Activated CD4-positive, alpha-beta T cell treated with anti-CD3 and anti-CD28 coated beads for 24 hours (primary cell): ENCODE data around the gene NDE1.
"Not testable (repeated sequence)": the region's sequence is repeated elsewhere in the genome, so short reads cannot be mapped to it uniquely, and the experiment has no call there.

Experiments used
- DNase-seq, 2 donors: peaks; one replicate each; pipeline ENCODE4 v3.0.0-alpha.2; 2020; ENCODE audit warnings: low read depth in 2 of 2

Gene NDE1

DNA sequence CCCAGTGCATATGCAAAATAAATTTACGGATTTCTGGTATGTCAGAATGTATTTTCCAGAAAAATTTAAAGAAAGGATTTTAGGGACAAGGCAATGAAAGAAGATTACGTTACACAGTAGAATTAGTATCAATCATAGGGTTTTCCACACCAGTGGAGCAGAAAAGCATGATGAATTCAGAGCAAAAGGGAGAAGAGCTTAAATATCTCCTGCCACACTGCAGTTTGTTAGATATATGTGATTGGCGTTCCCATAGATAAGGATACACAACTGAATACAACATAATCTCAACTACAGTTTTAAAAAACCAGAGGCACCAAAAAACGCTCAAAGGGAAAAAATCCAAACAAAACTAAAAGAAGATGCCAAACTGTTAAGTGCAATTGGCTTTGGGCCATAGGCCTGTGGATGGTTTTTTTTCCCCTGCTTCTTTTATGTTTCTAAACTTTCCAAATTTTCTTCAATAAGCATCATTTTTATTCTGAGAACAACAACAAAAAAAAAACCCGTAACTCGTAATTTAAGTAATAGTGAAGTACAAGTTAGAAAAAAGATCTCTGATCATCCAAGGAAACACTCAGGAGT, 29.3 kb upstream of the NDE1 start:
- no peak for DNase-seq

GRCh38 chr16:15621456-15621855, 28.6 kb upstream of the NDE1 start:
- DNase-seq, result no peak

DNA sequence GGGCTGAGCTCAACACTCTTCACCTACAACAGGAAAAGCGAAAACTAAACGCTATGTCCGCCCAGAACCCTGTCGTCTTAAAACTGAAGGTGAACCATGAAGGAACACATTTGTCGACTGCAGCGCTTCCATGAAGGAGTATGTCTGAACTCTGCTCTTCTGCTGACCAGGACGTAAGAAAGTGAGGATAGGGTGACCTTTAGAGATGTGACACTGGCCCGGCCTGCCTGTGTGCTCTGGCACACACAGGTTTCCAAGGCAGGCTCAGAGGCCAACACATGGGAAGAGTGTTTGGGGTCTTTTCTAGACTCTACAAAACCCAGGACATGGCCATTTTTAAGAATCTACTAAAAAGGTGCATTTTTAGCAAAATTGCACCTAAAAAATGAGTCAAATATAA, 28.2 kb upstream of the NDE1 start:
- no peak for DNase-seq

DNA sequence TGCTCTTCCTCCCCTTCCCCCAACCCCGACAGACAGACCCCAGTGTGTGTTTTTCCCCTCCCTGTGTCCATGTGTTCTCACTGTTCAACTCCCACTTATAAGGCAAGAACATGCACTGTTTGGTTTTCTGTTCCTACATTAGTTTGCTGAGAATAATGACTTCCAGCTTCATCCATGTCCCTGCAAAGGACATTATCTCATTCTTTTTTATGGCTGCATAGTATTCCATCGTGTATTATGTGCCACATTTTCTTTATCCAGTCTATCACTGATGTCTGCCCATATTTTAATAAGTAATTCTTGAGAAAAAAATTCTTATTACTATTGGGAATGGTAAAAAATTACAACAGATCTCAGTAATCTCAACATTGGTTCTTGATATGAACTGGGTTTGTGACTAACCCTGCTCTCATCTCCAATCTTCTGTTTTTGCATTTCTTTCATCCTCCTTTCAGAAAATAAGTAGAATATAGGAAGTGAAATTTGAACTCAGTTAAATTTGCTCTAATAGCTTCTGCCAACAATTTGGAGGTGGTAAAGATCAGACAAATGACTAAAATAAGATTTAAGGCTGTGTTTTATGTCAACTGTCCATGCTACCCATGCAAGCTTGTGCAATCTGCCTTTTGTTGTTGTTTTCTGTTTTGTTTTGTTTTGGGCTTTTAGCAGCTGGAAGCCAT, 18.2 kb upstream of the NDE1 start:
- no peak for DNase-seq

DNA sequence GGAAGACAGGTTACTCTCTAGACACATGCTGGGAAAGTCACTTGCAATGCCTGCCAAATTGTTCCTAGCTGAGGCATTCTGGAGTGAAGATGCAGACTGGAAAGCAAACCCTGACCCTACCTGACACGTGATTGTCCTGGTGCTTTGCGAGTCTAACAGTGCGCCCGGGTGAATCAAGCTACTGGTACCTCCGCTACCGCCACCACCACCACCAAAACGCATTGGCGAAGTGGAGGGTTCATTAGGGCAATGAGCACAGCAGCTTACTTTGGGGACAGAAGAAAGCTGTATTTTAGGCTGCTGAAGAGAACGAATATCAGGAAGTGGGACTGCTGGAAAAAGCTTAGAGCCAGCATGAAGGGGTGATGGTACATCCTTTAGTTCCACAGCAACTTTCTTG, 14.1 kb upstream of the NDE1 start:
- no peak for DNase-seq

- DNase-seq, result no peak
These were observed 13.6 kb upstream of the NDE1 start for GRCh38 chr16:15636392-15636873.

GRCh38 chr16:15639061-15639568, 10.9 kb upstream of the NDE1 start:
- no peak for DNase-seq

GRCh38 chr16:15640966-15641365, 9.1 kb upstream of the NDE1 start:
- no peak for DNase-seq

DNA sequence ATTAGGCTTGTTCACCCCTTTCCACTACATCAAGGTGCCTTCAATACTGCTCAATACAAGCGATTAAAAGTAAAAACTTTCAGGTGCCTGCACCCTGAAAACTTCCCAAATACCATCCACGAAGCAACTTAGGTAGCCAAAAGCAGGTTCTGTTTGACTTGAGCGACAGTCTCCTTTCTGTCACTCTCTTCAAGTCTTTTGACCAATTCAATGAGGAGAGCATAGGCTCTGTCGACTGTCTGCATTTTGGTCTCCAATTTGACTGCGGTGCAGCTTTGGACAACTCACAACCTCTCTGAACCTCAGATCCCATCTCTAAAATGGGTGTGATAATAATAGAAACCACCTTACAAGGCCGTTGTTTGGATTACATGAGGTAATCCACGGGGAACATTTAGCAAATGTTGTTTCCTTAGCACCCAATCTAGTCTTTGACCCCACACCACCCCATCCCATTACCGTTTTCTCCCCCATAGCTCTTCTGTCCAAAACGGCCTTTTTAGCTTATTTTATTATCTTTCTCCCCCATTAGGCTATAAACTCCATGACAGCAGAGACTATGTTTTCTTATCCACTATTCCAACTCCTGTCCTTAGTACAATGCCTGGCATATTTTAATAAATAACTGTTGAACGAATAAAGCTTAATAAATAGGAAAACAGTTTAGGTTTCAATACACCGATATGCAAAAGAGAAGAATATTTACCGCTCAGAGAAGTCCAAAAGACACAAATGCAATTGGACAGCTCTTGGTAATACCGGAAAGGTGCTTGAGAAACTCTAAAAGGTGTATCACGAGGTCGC, 8.1 kb upstream of the NDE1 start:
- DNase-seq, result no peak

DNA sequence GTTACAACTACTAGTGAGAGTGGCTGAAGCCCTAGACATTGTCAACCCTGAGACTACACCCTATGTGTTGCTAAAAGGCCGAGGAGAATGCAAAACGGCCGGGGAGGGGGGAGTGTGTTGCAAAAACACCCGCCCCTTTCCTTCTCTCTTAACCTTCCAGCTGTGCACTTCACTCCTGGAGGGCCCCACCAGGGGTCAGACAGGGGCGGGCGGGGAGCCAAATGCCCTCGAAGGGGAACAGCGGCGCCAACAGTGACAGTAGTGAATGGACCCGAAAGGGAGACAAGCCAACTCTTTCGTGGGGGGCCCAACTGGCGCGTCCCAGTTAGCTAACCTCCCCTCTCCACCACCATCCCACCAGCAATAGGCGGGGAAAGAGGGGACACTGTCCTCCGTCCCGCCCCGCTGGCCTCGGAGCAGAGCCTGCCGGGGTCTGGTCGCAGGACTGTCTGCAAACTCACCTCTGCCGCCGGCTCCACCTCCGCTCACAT, 7.4 kb upstream of the NDE1 start:
- peak; percentile 41 to 61 for DNase-seq

DNA sequence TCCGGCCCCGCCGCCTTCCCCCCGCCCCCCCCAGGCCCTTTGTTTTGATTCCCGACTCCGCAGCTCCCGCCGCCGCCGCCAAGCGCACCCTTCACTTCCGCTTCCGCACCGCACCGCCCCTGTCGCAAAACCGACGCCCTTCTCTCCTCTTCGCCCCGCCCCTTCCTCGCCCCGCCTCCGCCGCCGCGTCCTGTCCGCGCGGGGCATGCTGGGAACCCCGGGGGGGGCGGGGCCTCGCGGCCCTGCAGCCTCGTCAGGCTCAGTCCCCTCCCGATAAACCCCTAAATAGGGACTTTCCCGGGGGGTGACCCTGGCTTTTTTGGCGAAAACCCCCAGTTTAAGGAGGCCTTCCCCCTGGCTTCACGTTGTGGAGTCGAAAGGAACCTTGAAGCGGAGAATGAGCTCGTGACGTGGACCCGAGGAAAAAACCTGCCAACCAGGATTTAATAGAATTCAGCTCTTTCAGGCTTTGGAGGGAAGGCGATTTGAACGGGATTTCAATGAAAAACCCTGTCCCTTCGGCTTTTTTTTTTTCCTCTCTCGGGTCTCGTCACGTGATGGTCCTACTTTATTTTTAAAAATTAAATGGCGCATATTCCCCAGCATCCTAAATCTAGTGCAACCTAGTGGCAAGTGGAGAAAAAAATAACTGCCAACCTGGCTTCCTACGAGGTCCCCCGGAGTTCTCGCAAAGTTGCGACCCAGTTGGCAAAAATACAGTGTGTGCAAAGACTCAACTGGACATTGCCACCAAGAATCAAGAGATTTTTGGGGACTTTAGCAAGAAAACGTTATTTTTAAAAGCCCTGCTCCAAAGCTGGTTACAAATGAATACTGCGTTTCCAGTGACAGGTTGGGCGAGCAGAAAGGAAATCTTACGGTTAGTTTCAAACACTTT, 6.7 kb upstream of the NDE1 start, which contains the start of gene MARF1:
Gene MARF1, minus strand, starts transcription at position 107 of the 898 bp plus-strand sequence. CDS start 3,921 bp downstream, outside the sequence.
- DNase-seq, result peak; percentile 99 to 100

GRCh38 chr16:15643946-15644250, 6.1 kb upstream of the NDE1 start:
- no peak for DNase-seq

GRCh38 chr16:15644267-15644961, 5.6 kb upstream of the NDE1 start:
- DNase-seq, result no peak

GRCh38 chr16:15644962-15645465, 5.0 kb upstream of the NDE1 start:
- not testable (repeated sequence) for DNase-seq

DNA sequence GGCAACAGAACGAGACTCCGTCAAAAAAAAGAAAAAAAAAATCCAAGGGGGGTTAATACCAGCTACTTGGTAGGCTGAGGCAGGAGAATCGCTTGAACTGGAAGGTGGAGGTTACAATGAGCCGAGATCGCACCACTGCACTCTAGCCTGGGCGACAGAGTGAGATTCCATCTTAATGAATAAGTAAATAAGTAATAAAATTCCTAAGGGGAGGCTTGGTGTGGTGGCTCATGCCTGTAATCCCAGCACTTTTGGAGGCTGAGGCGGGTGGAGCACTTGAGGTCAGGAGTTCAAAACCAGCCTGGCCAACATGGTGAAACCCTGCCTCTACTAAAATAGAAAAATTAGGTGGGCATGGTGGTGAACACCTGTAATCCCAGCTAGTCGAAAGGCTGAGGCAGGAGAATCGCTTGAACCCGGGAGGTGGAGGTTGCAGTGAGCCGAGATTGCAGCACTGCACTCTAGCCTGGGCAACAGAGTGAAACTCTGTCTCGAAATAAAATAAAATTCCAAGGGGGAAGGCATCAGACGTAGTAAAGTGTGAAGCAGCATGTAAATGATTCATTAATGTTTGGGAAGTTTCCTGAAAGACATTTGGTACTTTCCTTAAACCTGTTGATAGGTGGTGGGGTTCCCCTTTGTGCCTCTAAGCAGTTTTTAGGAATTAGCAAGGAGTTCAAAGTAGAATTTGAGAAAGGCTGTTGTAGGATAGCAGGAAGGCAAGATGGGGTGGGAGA, 3.3 kb upstream of the NDE1 start:
- DNase-seq, result not testable (repeated sequence)

DNA sequence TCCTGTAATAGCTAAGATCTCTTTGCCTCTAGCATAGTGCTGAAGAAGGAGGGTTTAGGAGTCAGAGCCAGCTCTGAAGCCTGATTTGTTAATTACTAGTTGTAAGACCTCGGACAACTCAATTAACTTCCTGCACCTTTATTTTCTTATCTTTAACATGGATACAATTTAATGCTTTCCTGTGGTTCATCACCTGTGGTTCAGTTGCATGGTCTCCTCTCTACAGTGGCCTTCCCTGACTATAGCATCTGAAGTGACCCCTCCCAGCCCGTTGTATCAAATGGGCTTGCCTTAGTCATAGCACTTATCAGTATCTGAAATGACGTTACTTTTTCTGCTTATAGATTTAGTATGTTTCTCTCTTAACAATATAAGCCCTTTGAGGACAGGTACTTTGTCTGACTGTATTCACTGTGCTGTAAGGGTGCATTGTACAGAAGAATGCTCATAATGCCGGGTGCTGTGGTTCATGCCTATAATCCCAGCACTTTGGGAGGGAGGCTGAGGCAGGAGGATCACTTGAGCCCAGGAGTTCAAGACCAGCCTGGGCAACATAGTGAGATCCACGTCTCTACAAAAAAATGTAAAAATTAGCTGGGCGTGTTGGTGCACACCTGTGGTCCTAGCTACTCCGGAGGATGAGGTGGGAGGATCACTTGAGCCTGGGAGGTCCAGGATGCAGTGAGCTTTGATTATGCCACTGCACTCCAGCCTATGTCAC, 2.6 kb upstream of the NDE1 start:
- no peak for DNase-seq

- no peak for DNase-seq
These were observed 1.8 kb upstream of the NDE1 start for GRCh38 chr16:15648135-15648730.

DNA sequence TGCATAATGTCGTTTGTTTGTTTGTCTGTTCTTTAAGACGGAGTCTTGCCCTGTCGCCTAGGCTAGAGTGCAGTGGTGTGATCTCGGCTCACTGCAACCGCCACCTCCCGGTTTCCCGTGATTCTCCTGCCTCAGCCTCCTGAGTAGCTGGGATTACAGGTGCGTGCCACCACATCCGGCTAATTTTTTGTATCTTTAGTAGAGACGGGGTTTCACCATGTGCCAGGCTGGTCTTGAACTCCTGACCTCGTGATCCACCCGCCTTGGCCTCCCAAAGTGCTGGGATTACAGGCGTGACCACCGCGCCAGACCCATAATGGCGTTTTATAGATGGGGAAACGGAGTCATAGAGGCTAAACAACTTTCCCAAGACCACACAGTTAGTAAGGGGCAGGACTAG, 734 bp upstream of the NDE1 start:
- not testable (repeated sequence) for DNase-seq

GRCh38 chr16:15649727-15650018, 372 bp upstream of the NDE1 start:
- no peak for DNase-seq
